ENCODE results near the gene RMI1. TPM values are rescaled to one million over a fixed set of nuclear protein-coding genes. Genes with fewer than 3 reads are reported as not detected.
A peak's percentile ranks its signal among the peaks of the same experiment; 100 is the strongest.
"Not testable (repeated sequence)": the region's sequence is repeated elsewhere in the genome, so short reads cannot be mapped to it uniquely, and the experiment has no call there.

The RMI1 gene
- total RNA-seq, 4 donors from 2014 or later = 1.8 to 5.2 (median 2.6) TPM

- WGBS, 2 donors = 86 to 91% methylated on average over 5 of the region's 5 CpGs
- no peaks in the 10 kb centered on the region for H3K4me1 ChIP-seq
- H3K36me3 ChIP-seq = peaks cover 0 to 74% (median 10%) of the 10 kb centered on the region in 3 donors
- no peak overlapping the region for H3K27ac ChIP-seq
- no peak for DNase-seq (ENCODE audit: low spot score in 2 of 2)
- H3K9me3 ChIP-seq = no peaks in the 10 kb centered on the region
- no peaks in the 10 kb centered on the region for H3K27me3 ChIP-seq
- TF ChIP-seq CTCF (IDR thresholded peaks at IDR 0.05) = no peak
- no peak for TF ChIP-seq POLR2A (IDR thresholded peaks at IDR 0.05)
- H3K4me3 ChIP-seq = no peak overlapping the region
Observed at GRCh38 chr9:83940590-83941303, 39.9 kb upstream of the RMI1 start.

DNA sequence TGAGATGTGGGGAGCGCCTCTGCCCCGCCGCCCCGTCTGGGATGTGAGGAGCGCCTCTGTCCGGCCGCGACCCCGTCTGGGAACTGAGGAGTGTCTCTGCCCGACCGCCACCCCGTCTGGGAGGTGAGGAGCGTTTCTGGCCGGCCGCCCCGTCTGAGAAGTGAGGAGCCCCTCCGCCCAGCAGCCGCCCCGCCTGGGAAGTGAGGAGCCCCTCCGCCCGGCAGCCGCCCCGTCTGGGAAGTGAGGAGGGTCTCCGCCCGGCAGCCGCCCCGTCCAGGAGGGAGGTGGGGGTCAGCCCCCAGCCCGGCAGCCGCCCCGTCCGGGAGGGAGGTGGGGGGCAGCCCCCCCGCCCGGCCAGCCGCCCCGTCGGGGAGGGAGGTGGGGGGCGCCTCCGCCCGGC lies 32.5 kb upstream of the RMI1 start:
- not testable (repeated sequence) for DNase-seq (ENCODE audit: low spot score in 2 of 2); H3K4me1 ChIP-seq; H3K4me3 ChIP-seq; H3K27ac ChIP-seq; H3K27me3 ChIP-seq; H3K9me3 ChIP-seq
- 94 to 97% methylated on average over 14 to 23 of the region's 39 CpGs for WGBS, 2 donors
- H3K36me3 ChIP-seq = peaks cover 0 to 82% (median under 1%) of the 10 kb centered on the region in 3 donors

DNA sequence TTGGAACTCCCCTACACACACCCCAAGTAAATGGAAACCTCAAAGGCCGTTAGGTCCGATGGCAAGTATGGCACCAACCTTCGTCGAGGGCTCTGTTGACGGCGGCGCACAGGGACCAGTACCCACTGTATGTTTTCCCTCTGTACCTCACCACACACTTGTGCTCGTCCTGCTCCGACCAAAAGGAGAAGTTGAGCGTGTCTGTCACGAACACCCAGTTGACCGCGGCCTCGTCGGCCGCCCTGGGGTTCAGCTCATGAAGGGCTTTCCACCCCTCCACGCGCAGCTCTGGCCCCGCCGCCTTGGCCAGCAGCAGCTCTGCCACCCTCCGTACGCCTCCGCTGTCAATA lies 24.5 kb upstream of the RMI1 start:
- TF ChIP-seq POLR2A (IDR thresholded peaks at IDR 0.05) (no peak), EP300 (IDR thresholded peaks at IDR 0.05) (no peak), CTCF (IDR thresholded peaks at IDR 0.05) (no peak)
- H3K4me3 ChIP-seq = peak overlapping the region; percentile 67 to 84 (median 73)
- peaks cover 0 to 34% (median 0%) of the 10 kb centered on the region in 3 donors for H3K36me3 ChIP-seq
- peaks cover 0 to 18% (median 11%) of the 10 kb centered on the region in 4 donors for H3K4me1 ChIP-seq
- H3K9me3 ChIP-seq = no peaks in the 10 kb centered on the region
- WGBS, 2 donors = 11 to 14% methylated on average over 20 to 23 of the region's 23 CpGs
- peak in 1 of 2 donors; percentile 23 for DNase-seq (ENCODE audit: low spot score in 2 of 2)
- peak overlapping the region; percentile 70 to 93 (median 90) for H3K27ac ChIP-seq
- no peaks in the 10 kb centered on the region for H3K27me3 ChIP-seq

- no peaks in the 10 kb centered on the region for H3K9me3 ChIP-seq
- WGBS, 2 donors = 1 to 5% methylated on average over 40 to 51 of the region's 57 CpGs
- H3K27ac ChIP-seq = peak overlapping the region; percentile 70 to 93 (median 90)
- peak; percentile 51 to 57 for DNase-seq (ENCODE audit: low spot score in 2 of 2)
- peaks cover 0 to 28% (median 0%) of the 10 kb centered on the region in 3 donors for H3K36me3 ChIP-seq
- H3K27me3 ChIP-seq = no peaks in the 10 kb centered on the region
- H3K4me3 ChIP-seq = peak overlapping the region; percentile 67 to 84 (median 73)
- peaks cover 0 to 18% (median 11%) of the 10 kb centered on the region in 4 donors for H3K4me1 ChIP-seq
- TF ChIP-seq CTCF (IDR thresholded peaks at IDR 0.05) = no peak
- TF ChIP-seq EP300 (IDR thresholded peaks at IDR 0.05) = peak in 1 of 2 donors; percentile 67
Observed at GRCh38 chr9:83956436-83957247, 24.0 kb upstream of the RMI1 start.

- TF ChIP-seq POLR2A (IDR thresholded peaks at IDR 0.05) = no peak
- no peak for TF ChIP-seq EP300 (IDR thresholded peaks at IDR 0.05)
- no peak for TF ChIP-seq CTCF (IDR thresholded peaks at IDR 0.05)
- 49 to 57% methylated on average over 4 of the region's 4 CpGs for WGBS, 2 donors
- H3K9me3 ChIP-seq = no peaks in the 10 kb centered on the region
Observed at GRCh38 chr9:83957248-83957513, 23.4 kb upstream of the RMI1 start.

More at GRCh38 chr9:83957248-83957513, 23.4 kb upstream of the RMI1 start:
- DNase-seq (ENCODE audit: low spot score in 2 of 2) = no peak
- peaks cover 0 to 23% (median 0%) of the 10 kb centered on the region in 3 donors for H3K36me3 ChIP-seq
- H3K27me3 ChIP-seq = no peaks in the 10 kb centered on the region
- peaks cover 0 to 18% (median 11%) of the 10 kb centered on the region in 4 donors for H3K4me1 ChIP-seq
- peak overlapping the region; percentile 70 to 93 (median 90) for H3K27ac ChIP-seq
- peak overlapping the region; percentile 67 to 84 (median 73) for H3K4me3 ChIP-seq

Measured in tibial nerve (tissue), 4 donors.